Spinal cord (tissue), 10 donors: ENCODE results near the gene PYGL. TPM values are rescaled to one million over a fixed set of nuclear protein-coding genes. Genes with fewer than 3 reads are reported as not detected.
A peak's percentile ranks its signal among the peaks of the same experiment; 100 is the strongest.

Experiments
- DNase-seq, 6 donors: peaks; one replicate each; pipeline versions ENCODE4 v3.0.0 to v3.0.0-alpha.2; 2013 to 2015; ENCODE audit warnings: low spot score in 6 of 6, low read depth in 4 of 6
- H3K27ac ChIP-seq: one replicate; pipeline ENCODE4 v1.5.1; 2013; ENCODE audit warnings: low read depth, low read length, control low read depth
- H3K27me3 ChIP-seq: one replicate; pipeline ENCODE4 v1.6.1; 2013; ENCODE audit warnings: low read length; ENCODE audit not compliant: control insufficient read depth, insufficient read depth
- H3K36me3 ChIP-seq: one replicate; pipeline ENCODE4 v1.6.1; 2013; ENCODE audit warnings: low read length; ENCODE audit not compliant: control insufficient read depth, insufficient read depth
- H3K4me1 ChIP-seq: one replicate; pipeline ENCODE4 v1.6.1; 2013; ENCODE audit warnings: low read length; ENCODE audit not compliant: control insufficient read depth, insufficient read depth
- H3K4me3 ChIP-seq: one replicate; pipeline ENCODE4 v1.5.1; 2013; ENCODE audit warnings: low read depth, low read length, control low read depth
- H3K9me3 ChIP-seq: one replicate; pipeline ENCODE4 v1.6.1; 2013; ENCODE audit warnings: low read length; ENCODE audit not compliant: control insufficient read depth, insufficient read depth
- WGBS: methylation state at CpG from one replicate; pipeline ENCODE4 v1.1.5; 2013; ENCODE audit warnings: missing lambda C conversion rate; ENCODE audit not compliant: insufficient coverage; 5-methylcytosine and 5-hydroxymethylcytosine counted together
- polyA plus RNA-seq, 2 donors: library from polyadenylated mRNA; unstranded; fragments of 120-200 nt; gene quantifications; one replicate each; pipeline ENCODE4 v1.2.1, GENCODE V29; 2013; ENCODE audit not compliant: insufficient read length in 2 of 2
- total RNA-seq, 2 donors: library from RNA; depleted of rRNA in 1 of 2; stranded (reverse); fragments of 120-200 nt in 1 of 2; fragments of >200 nt in 1 of 2; gene quantifications; one replicate each; pipeline versions ENCODE4 v1.2.3 to v1.2.4, GENCODE V29; 2013 to 2014
- donor health status: healthy.

The PYGL gene
- total and polyA plus RNA-seq, 4 donors = 19.5 to 38.9 (median 27.9) TPM

DNA sequence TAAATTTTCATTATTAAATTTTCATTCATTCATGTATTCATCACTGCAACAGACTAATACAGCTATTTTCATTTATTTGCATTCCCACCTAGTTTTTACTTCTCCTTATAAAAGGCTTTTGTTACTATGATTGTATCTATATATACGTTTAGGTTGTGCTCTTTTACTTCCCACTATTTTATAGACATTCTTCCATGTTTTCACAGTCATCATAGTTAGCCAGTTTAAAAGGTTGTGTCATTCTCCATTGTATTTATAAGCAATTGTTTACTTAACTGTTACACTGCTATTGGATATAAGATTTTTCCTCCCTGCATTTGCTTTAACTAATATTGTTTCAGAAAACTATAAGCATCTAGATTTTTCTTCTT, 60.5 kb downstream of the PYGL start:
- no peak overlapping the region for H3K4me3 ChIP-seq
- WGBS = no CpG with 5 or more reads among the region's 1 CpG
- DNase-seq = no peak
- no peak overlapping the region for H3K27ac ChIP-seq
- no peaks in the 10 kb centered on the region for H3K27me3 ChIP-seq
- no peaks in the 10 kb centered on the region for H3K36me3 ChIP-seq
- H3K9me3 ChIP-seq = no peaks in the 10 kb centered on the region
- H3K4me1 ChIP-seq = no peaks in the 10 kb centered on the region

DNA sequence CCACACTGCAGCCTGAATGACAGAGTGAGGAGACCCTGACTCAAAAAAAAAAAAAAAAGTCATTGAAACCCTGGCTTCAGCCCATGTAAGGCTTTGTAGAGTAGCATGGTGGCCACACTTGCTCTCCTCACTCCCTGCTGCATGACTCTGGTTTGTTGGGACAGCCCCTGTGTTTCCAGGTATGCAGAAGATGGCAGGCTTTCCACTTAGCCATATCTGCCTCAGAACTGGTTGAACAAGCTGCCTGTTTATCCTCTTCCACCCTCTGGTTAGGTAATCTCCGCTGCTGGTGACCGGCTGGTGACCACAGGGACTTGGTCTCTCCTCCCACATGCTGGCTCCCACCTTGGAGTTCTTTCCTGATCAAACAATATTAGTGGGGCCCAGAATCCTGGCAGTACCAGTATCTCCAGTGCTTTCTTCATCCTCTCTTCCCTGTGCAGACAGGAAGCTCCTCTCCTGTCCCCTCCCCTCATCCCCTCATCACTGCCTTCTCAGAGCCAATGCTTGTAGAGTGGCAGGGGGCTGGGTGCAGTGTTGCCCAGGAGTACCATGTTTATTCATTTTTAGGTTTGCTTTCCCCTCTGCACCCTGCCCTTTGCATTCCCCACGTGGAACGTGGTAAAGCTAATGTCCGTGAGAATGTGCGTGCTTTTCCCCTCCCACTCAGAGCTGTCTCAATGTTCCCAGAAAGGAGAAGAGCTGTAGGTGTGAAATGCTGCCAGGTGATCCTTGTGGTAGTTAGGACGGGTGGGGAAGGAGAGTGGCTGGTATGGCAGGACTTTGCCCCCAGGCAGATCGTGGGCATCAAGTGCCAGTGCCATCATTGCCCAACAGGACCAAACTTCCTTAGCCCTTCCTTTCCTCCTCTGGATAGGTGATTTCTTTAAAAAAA, 61.1 kb downstream of the PYGL start:
- H3K9me3 ChIP-seq = no peaks in the 10 kb centered on the region
- DNase-seq = no peak
- H3K27me3 ChIP-seq = no peaks in the 10 kb centered on the region
- H3K36me3 ChIP-seq = no peaks in the 10 kb centered on the region
- 90% methylated on average over 2 of the region's 8 CpGs for WGBS
- no peaks in the 10 kb centered on the region for H3K4me1 ChIP-seq
- no peak overlapping the region for H3K27ac ChIP-seq
- H3K4me3 ChIP-seq = no peak overlapping the region

DNA sequence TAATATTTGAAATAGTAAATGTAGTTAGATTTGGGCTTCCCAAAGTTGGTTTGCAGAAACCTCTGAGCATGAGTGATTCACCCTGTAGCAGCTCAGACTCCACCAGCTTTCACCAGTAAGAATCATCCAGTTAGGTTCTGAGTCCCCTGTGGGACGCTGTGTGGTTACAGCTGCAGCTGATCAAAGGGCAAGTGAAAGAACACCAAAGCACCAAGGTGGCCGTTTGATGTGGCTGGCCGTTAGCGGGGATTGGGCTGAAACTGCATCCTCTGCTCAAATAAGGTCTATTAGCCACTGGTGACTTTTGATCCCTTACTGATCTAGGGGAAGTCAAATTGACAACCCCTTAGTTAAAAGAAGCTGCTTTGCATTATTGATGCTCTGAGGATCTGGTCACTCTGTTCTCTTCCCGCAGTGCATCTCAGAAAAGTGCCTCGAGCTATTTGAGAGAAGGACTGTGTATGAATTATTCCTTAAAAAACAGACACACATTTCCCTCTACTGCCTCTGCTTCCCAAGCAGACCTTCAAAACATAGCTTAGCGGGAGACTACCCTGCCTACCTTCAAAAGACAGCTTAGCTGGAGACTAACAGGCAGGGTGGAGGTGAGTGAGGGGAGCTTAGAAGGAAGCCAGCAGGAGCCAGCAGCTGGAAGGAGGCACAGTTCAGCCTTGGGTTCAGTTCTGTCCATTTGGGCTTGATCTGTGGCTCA, 68.8 kb downstream of the PYGL start:
- Histone ChIP-seq H3K9me3 (no peaks in the 10 kb centered on the region), H3K4me1 (no peaks in the 10 kb centered on the region), H3K27me3 (peaks cover 11% of the 10 kb centered on the region), H3K27ac (no peak overlapping the region), H3K36me3 (no peaks in the 10 kb centered on the region), H3K4me3 (no peak overlapping the region)
- WGBS = 23% methylated on average over 4 of the region's 7 CpGs
- DNase-seq = no peak

DNA sequence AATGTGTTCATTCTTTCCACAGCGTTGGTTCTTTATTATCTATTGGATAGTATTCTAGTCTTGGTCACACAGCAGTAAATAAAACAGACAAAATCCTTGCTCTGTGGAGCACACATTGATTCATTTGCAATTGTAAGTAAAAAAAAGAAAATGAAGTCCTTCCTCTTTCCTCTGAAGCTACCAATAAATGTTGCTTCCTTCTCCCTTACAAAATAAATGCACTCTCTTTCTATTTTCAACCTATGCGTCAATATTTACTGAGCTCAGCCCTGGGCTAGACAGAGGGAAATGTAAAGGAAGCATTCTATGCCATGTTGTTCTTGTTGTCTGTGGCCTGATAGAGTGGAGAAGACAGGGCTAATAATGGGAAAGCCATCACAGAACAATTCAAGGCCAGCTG, 69.5 kb downstream of the PYGL start:
- H3K4me3 ChIP-seq = no peak overlapping the region
- peaks cover 11% of the 10 kb centered on the region for H3K27me3 ChIP-seq
- DNase-seq = peak in 1 of 6 donors; percentile 35
- no peaks in the 10 kb centered on the region for H3K9me3 ChIP-seq
- H3K36me3 ChIP-seq = no peaks in the 10 kb centered on the region
- H3K4me1 ChIP-seq = no peaks in the 10 kb centered on the region
- no peak overlapping the region for H3K27ac ChIP-seq
- no CpG with 5 or more reads among the region's 2 CpGs for WGBS

DNA sequence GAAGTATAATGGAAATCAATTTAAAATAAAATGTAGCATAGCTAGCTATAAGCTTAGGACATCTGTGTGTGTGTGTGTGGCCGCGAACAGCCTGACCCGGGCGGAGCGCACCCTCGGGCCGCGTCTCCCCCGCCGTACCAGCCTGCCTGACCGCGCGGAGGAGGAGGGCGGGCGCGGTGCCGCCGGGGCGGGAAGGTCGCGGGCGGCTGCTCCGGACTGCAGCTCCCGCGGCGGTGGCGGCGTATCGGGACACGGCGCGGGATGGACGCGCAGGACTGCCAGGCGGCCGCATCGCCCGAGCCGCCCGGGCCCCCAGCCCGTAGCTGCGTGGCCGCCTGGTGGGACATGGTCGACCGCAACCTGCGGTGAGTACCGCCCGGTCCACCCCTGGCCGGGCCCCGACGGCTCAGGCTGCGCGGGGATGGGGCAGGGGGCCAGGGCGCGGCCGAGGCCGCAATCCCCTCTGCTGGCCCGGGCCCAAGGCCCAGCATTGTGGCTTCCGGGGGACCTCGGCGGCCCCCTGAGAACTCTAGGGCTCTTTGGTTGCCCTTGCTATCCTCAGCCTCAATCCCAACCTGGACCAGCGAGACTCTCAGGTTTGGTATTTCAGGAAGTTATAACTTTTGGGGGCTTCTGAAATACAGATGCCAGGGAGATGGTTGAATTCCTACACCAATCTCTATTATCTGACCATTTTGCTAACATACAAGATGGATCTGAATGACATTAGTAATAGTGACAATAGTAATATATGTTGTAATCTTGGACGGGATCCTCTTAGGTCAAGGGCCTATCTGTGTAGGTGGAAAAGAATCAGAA, 72.2 kb downstream of the PYGL start, which contains the start of gene ABHD12B:
Gene ABHD12B, plus strand, starts transcription at position 140 of the 819 bp plus-strand sequence. Its CDS starts 122 bp downstream, at position 262.
- Histone ChIP-seq H3K9me3 (no peaks in the 10 kb centered on the region), H3K27ac (no peak within 1 kb of the TSS), H3K4me3 (no peak within 1 kb of the TSS), H3K4me1 (no peaks in the 10 kb centered on the region), H3K27me3 (peaks cover 11% of the 10 kb centered on the region), H3K36me3 (no peaks in the 10 kb centered on the region)
- DNase-seq = peak in 1 of 6 donors; percentile 23
- 2% methylated on average over 58 of the region's 63 CpGs for WGBS

DNA sequence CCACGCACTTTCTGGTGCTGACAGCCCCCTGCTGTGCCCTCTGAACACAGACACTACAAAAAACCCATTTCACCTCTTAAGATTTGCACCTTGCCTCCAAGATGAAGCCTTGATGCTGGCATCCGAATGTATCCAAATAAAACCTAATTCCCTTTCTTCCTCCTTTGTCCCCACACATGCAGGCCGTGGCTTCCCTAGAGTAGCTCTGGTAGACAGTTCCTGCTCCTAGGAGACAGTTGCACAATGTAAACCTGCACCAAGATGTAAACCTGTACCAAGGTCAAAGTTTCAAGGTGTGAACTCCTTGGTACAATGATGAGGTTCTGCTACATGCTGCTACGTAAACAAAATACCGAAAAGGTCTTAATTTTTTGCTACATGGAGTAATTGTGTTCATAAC, 73.1 kb downstream of the PYGL start:
- DNase-seq = no peak
- H3K27ac ChIP-seq = no peak overlapping the region
- H3K4me1 ChIP-seq = no peaks in the 10 kb centered on the region

DNA sequence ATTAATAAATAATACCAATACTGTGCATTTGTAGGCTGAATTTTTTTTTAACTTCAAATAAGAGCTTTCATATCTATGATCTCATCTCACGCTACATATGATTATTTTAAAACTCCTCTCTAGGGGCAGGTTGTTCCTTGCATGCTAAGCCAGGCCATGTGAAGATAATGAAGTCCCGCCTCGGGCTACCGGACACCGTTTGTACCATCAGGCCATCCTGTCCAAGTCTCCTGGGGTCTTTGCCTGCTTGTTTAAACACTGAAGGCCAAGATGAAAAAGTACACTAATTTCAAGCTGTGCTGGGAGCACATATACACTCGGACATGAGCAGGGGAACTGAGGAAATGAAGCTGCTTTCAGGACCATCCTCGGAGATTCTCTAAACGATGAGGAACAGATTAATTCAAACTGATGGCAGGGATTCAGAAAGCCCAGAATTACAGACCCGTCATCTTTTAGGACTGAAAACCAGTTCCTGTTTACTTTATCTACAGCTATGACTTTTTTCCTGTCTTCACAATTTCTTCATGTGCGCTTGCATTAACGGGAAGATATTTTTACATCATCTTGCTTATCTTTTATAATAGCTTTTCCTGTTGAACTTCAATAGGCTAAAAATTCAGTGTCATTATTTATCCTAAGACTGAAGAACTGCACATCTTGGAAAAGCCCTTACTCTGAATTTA, 78.7 kb downstream of the PYGL start:
- Histone ChIP-seq H3K27ac (no peak overlapping the region), H3K36me3 (no peaks in the 10 kb centered on the region), H3K27me3 (no peaks in the 10 kb centered on the region), H3K4me3 (no peak overlapping the region), H3K9me3 (no peaks in the 10 kb centered on the region), H3K4me1 (no peaks in the 10 kb centered on the region)
- no peak for DNase-seq
- 62% methylated on average over 9 of the region's 11 CpGs for WGBS

More for the DNA sequence above, 73.1 kb downstream of the PYGL start:
- Histone ChIP-seq H3K36me3 (no peaks in the 10 kb centered on the region), H3K4me3 (no peak overlapping the region), H3K9me3 (no peaks in the 10 kb centered on the region), H3K27me3 (peaks cover 11% of the 10 kb centered on the region)
- WGBS = 79% methylated on average over 4 of the region's 5 CpGs

DNA sequence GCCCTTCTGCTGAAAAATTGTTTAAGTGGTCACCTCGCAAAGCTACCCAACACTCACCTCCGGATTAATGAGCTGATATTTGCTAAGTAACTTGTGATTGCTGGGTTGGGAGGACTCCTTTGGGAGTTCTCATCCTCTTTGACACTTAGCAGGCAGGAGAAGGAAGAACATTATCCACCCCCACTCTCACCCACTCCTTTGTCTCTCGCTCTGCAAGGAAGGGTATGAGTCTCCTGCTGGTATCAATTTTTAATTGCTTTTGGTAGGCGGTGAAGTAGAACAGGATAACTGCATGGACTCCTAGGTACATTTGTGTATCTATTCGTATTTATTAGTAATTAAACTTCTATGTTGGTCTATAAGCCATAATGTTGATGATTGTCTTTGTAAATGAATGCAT, 79.3 kb downstream of the PYGL start:
- Histone ChIP-seq H3K27ac (no peak overlapping the region), H3K4me1 (peaks cover 3% of the 10 kb centered on the region), H3K27me3 (no peaks in the 10 kb centered on the region), H3K4me3 (no peak overlapping the region), H3K9me3 (no peaks in the 10 kb centered on the region), H3K36me3 (no peaks in the 10 kb centered on the region)
- no CpG with 5 or more reads among the region's 5 CpGs for WGBS
- peak in 1 of 6 donors; percentile 75 for DNase-seq

DNA sequence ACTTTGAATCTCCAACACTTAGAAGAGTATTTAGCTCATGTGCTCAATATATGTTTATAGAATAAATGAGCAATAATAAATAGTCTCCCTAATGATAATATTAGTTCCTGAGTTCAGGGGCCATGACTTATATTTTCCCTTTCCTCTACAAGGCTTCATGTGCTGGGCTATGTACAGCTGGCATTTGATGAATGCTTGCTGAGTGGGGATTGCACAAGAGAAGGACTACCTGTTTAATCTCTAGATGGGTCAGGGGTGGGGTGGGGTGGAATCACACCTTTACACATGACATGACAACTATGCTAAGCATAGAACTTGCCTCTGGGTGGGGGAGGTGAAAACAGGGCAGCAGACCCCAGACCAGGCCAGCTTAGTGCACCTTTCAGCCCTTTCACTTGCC, 80.0 kb downstream of the PYGL start:
- H3K4me3 ChIP-seq = no peak overlapping the region
- H3K36me3 ChIP-seq = no peaks in the 10 kb centered on the region
- H3K4me1 ChIP-seq = peaks cover 10% of the 10 kb centered on the region
- no peaks in the 10 kb centered on the region for H3K9me3 ChIP-seq
- no peak overlapping the region for H3K27ac ChIP-seq
- no peak for DNase-seq
- no peaks in the 10 kb centered on the region for H3K27me3 ChIP-seq
